DOHH2 (cell line): ENCODE measurements around the gene IFT81.

Experiments
- H3F3A ChIP-seq: fragments of 200-600 bp; sonication (generic), shearing (Covaris generic); 2 replicates; pipeline ENCODE4 v1.6.0; 2016; ENCODE audit warnings: antibody characterized with exemption, mild to moderate bottlenecking; ENCODE audit not compliant: control insufficient read depth, insufficient read depth
- H3K27ac ChIP-seq: fragments of 200-600 bp; sonication (generic); 2 replicates; pipeline ENCODE4 v1.5.1; 2014; ENCODE audit warnings: low read depth, mild to moderate bottlenecking, low read length, moderate library complexity
- H3K27me3 ChIP-seq: fragments of 200-600 bp; sonication (generic); 2 replicates; pipeline ENCODE4 v1.6.1; 2014; ENCODE audit warnings: mild to moderate bottlenecking, low read length, mixed read lengths; ENCODE audit not compliant: control insufficient read depth
- H3K36me3 ChIP-seq: fragments of 200-600 bp; sonication (generic); 2 replicates; pipeline ENCODE4 v1.6.1; 2014; ENCODE audit warnings: mild to moderate bottlenecking, low read length, moderate library complexity, mixed read lengths; ENCODE audit not compliant: control insufficient read depth
- H3K4me1 ChIP-seq: fragments of 200-600 bp; sonication (generic); 2 replicates; pipeline ENCODE4 v1.6.1; 2014; ENCODE audit warnings: mild to moderate bottlenecking, low read length, mixed read lengths; ENCODE audit not compliant: control insufficient read depth
- H3K4me2 ChIP-seq: fragments of 200-600 bp; sonication (generic); 2 replicates; pipeline ENCODE4 v1.6.0; 2014; ENCODE audit warnings: mild to moderate bottlenecking, low read length, moderate library complexity
- H3K4me3 ChIP-seq: fragments of 200-600 bp; sonication (generic); 2 replicates; pipeline ENCODE4 v1.5.1; 2014; ENCODE audit warnings: mild to moderate bottlenecking, low read length, mixed read lengths
- H3K79me2 ChIP-seq: fragments of 200-600 bp; sonication (generic); 2 replicates; pipeline ENCODE4 v1.6.1; 2014; ENCODE audit warnings: mild to moderate bottlenecking, low read length, mixed read lengths; ENCODE audit not compliant: control insufficient read depth
- H3K9me2 ChIP-seq: fragments of 200-600 bp; sonication (generic); replicated peaks from 2 replicates; pipeline ENCODE4 v1.6.1; 2014; ENCODE audit warnings: mild to moderate bottlenecking, low read length, mixed read lengths; ENCODE audit not compliant: control insufficient read depth
- H3K9me3 ChIP-seq: fragments of 200-600 bp; sonication (generic); 2 replicates; pipeline ENCODE4 v1.6.1; 2014; ENCODE audit warnings: antibody characterized with exemption, low read length, mixed read lengths; ENCODE audit not compliant: control insufficient read depth, insufficient read depth
- H4K20me1 ChIP-seq: fragments of 200-600 bp; sonication (generic); 2 replicates; pipeline ENCODE4 v1.6.0; 2014; ENCODE audit warnings: low read depth, mild to moderate bottlenecking, antibody characterized with exemption, low read length, moderate library complexity; ENCODE audit not compliant: control insufficient read depth, insufficient read depth
- EZH2phosphoT487 ChIP-seq: fragments of 200-600 bp; sonication (generic); IDR thresholded peaks from 2 replicates; pipeline ENCODE4 v1.6.1; 2017; ENCODE audit warnings: borderline replicate concordance, mild to moderate bottlenecking, antibody characterized with exemption, low read length, moderate library complexity, mixed read lengths
- TF ChIP-seq, protein P1 (sequence below): fragments of 200-600 bp; sonication (generic); IDR thresholded peaks from one replicate; pipeline ENCODE4 v1.5.1; 2014; ENCODE audit warnings: antibody characterized with exemption, mild to moderate bottlenecking, low read depth, low read length; ENCODE audit not compliant: poor library complexity, severe bottlenecking

The IFT81 gene

DNA sequence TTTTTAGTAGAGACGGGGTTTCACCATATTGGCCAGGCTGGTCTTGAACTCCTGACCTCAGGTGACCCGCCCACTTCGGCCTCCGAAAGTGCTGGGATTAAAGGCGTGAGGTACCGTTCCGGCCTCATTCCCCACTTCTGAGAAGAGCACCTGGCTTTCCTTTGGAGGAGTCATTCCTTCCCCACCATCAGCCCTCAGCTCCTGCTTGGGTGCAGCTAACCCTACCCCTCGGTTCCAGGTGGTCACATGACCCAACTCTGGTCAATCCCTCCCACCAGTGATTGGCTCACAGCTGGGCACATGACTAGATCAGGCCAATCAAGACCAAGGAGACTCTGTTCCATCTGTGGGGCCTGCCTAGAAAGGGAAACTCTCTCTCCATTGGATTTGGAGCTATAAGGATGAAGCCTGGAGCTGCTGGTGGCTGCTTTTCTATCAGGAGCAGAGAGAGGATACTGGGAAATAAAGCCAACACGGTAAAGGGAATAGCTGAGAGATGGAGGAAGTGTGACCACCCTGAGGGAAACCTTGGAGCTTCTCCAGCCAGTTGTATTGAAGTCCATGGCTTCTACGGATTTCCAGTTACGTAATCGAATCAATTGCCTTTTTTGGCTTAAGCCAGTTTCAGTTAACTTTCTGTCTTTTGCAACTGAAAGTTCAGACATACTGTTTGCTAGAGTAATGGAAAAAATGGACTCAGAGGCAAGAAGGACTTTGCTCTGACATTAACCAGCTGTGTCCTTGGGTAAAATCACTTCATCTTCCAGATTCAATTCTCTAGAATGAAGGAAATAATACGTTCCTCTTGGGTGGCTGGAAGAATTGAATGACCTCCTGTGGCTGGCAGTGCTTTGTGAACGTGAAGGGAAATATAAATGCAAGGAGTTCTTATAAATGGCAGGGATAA lies 19.7 kb upstream of the IFT81 start:
- H3K27me3 ChIP-seq, result no peaks in the 10 kb centered on the region; the same call in 1 of the 2 replicates
- H3K4me3 ChIP-seq, result no peak overlapping the region
- H3K36me3 ChIP-seq, result no peaks in the 10 kb centered on the region
- H4K20me1 ChIP-seq, result no peaks in the 10 kb centered on the region
- H3K4me1 ChIP-seq, result peaks cover 25% of the 10 kb centered on the region
- peaks cover 3% of the 10 kb centered on the region; the same call in 1 of the 2 replicates for H3K9me3 ChIP-seq
- peaks cover 6% of the 10 kb centered on the region; the same call in 1 of the 2 replicates for H3F3A ChIP-seq
- H3K27ac ChIP-seq, result no peak overlapping the region
- no peak overlapping the region for H3K4me2 ChIP-seq
- no peaks in the 10 kb centered on the region for H3K9me2 ChIP-seq
- TF ChIP-seq, protein P1, sequence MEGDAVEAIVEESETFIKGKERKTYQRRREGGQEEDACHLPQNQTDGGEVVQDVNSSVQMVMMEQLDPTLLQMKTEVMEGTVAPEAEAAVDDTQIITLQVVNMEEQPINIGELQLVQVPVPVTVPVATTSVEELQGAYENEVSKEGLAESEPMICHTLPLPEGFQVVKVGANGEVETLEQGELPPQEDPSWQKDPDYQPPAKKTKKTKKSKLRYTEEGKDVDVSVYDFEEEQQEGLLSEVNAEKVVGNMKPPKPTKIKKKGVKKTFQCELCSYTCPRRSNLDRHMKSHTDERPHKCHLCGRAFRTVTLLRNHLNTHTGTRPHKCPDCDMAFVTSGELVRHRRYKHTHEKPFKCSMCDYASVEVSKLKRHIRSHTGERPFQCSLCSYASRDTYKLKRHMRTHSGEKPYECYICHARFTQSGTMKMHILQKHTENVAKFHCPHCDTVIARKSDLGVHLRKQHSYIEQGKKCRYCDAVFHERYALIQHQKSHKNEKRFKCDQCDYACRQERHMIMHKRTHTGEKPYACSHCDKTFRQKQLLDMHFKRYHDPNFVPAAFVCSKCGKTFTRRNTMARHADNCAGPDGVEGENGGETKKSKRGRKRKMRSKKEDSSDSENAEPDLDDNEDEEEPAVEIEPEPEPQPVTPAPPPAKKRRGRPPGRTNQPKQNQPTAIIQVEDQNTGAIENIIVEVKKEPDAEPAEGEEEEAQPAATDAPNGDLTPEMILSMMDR, result no peak
- no peak for TF ChIP-seq EZH2phosphoT487
- H3K79me2 ChIP-seq, result no peaks in the 10 kb centered on the region

DNA sequence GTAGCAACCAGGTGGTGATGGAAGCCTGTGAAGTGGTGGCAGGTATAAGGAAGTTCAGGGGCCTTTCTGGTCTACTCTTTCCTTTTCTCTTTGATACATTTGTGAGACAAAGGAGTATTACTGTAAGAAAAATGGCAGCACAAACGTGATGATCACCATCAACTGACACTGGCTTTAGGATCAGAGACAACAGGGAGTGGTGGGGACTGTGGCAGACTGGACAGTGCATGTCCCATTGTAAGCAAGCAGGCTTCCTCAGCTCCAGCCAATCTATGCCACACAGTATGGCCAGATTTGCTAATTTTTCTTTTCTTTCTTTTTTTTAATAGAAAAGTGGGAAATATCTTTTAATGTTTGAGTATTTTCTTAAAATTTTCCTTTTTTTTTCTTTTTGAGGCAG lies 19.0 kb upstream of the IFT81 start:
- H3K36me3 ChIP-seq, result no peaks in the 10 kb centered on the region
- no peak overlapping the region for H3K4me2 ChIP-seq
- H3K9me2 ChIP-seq, result no peaks in the 10 kb centered on the region

DNA sequence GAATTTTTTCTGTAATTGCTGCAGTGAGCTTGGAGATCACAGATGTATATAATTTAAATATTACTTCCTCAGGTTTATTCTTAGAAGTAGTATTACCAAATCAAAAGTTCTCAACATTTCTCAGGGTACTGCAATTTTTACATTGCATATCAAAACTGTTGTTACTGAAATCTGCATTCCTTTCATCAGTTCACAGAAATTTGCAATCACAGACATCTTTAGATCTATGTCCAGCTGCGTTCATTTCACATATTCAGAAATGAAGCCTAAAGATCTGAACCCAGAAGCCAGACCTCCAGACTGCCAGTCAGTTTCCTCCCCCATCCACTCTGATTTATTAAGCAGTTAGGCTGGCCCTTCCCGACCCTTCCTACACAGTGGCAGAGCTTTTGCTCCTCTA lies 18.2 kb upstream of the IFT81 start:
- no peaks in the 10 kb centered on the region for H3K36me3 ChIP-seq
- peaks cover 3% of the 10 kb centered on the region; the same call in 1 of the 2 replicates for H3K9me3 ChIP-seq
- H3F3A ChIP-seq, result peaks cover 3% of the 10 kb centered on the region; the same call in 1 of the 2 replicates
- H3K4me3 ChIP-seq, result no peak overlapping the region
- no peaks in the 10 kb centered on the region for H3K79me2 ChIP-seq
- no peak overlapping the region for H3K27ac ChIP-seq
- no peaks in the 10 kb centered on the region for H3K9me2 ChIP-seq
- no peaks in the 10 kb centered on the region; the same call in none of the 2 replicates for H3K27me3 ChIP-seq
- no peaks in the 10 kb centered on the region for H4K20me1 ChIP-seq
- H3K4me2 ChIP-seq, result no peak overlapping the region
- H3K4me1 ChIP-seq, result peaks cover 17% of the 10 kb centered on the region
- TF ChIP-seq EZH2phosphoT487, result no peak
- TF ChIP-seq, protein P1, result no peak

More for the DNA sequence above, 19.0 kb upstream of the IFT81 start:
- no peak overlapping the region for H3K27ac ChIP-seq
- TF ChIP-seq, protein P1, result no peak
- no peak for TF ChIP-seq EZH2phosphoT487
- H3K79me2 ChIP-seq, result no peaks in the 10 kb centered on the region
- peaks cover 25% of the 10 kb centered on the region for H3K4me1 ChIP-seq
- H3K9me3 ChIP-seq, result peaks cover 3% of the 10 kb centered on the region; the same call in 1 of the 2 replicates
- no peaks in the 10 kb centered on the region; the same call in none of the 2 replicates for H3K27me3 ChIP-seq
- H3F3A ChIP-seq, result peaks cover 6% of the 10 kb centered on the region; the same call in 1 of the 2 replicates
- H4K20me1 ChIP-seq, result no peaks in the 10 kb centered on the region
- no peak overlapping the region for H3K4me3 ChIP-seq
